Body of pancreas (tissue), 4 donors: ENCODE results near the gene SMR3A. TPM values are rescaled to one million over a fixed set of nuclear protein-coding genes. Genes with fewer than 3 reads are reported as not detected.

ENCODE experiments used
- ATAC-seq: fragments of 150-250 bp; one replicate; pipeline ENCODE4 v1.9.1; 2016
- DNase-seq, 4 donors: peaks; one replicate each; pipeline ENCODE4 v3.0.0-alpha.2; 2019
- H3K27ac ChIP-seq, 4 donors: fragments of 200-600 bp; sonication (generic); 1 replicate in 3 of 4; 2 replicates in 1 of 4; pipeline versions ENCODE4 v1.5.1 to v1.6.1; 2016 to 2019; ENCODE audit warnings: mild to moderate bottlenecking in 1 of 4, mixed read lengths in 1 of 4, moderate library complexity in 1 of 4
- H3K27me3 ChIP-seq, 2 donors: fragments of 200-600 bp; sonication (generic); one replicate each; pipeline ENCODE4 v1.6.0; 2016; ENCODE audit warnings: mild to moderate bottlenecking in 1 of 2
- H3K36me3 ChIP-seq, 2 donors: fragments of 200-600 bp; sonication (generic); replicated peaks in 1 of 2; 2 replicates each; pipeline ENCODE4 v1.5.1; 2016; ENCODE audit warnings: low read depth in 2 of 2; ENCODE audit not compliant: insufficient read depth in 1 of 2
- H3K4me1 ChIP-seq: fragments of 200-600 bp; sonication (generic); one replicate; pipeline ENCODE4 v1.6.0; 2016
- H3K4me3 ChIP-seq, 2 donors: fragments of 200-600 bp; sonication (generic); 1 replicate in 1 of 2; 2 replicates in 1 of 2; pipeline ENCODE4 v1.5.1; 2016 to 2019
- H3K9me3 ChIP-seq, 3 donors: fragments of 200-600 bp; sonication (generic); 1 replicate in 2 of 3; 2 replicates in 1 of 3; pipeline ENCODE4 v1.5.1; 2016
- POLR2A ChIP-seq, 3 donors: fragments of 450-650 bp; IDR thresholded peaks; one replicate each; pipeline ENCODE4 v1.6.1; 2016; ENCODE audit warnings: antibody characterized with exemption in 3 of 3, mild to moderate bottlenecking in 2 of 3
- WGBS, 2 donors: methylation state at CpG; one replicate each; pipeline ENCODE4 v1.1.5; 2017; 5-methylcytosine and 5-hydroxymethylcytosine counted together
- intact Hi-C: fragments of 100-400 bp; cut with DNase I; formaldehyde crosslinking; loops from one replicate; pipeline ENCODE4 v1.15.1; 2023
- total RNA-seq, 2 donors: library from RNA; depleted of rRNA; stranded (reverse); fragments of >200 nt; gene quantifications; one replicate each; pipeline ENCODE4 v1.1.0, GENCODE V29; 2016
- TF ChIP-seq, protein P1 (sequence below), 7 experiments: fragments of 450-650 bp in 4 of 7; fragments of 200-600 bp in 3 of 7; sonication (generic) in 3 of 7; IDR thresholded peaks; one replicate each; pipeline ENCODE4 v1.5.1; 2016 to 2019; ENCODE audit warnings: antibody characterized with exemption in 7 of 7

SMR3A gene
- total RNA-seq, 2 donors from 2014 or later: not detected

DNA sequence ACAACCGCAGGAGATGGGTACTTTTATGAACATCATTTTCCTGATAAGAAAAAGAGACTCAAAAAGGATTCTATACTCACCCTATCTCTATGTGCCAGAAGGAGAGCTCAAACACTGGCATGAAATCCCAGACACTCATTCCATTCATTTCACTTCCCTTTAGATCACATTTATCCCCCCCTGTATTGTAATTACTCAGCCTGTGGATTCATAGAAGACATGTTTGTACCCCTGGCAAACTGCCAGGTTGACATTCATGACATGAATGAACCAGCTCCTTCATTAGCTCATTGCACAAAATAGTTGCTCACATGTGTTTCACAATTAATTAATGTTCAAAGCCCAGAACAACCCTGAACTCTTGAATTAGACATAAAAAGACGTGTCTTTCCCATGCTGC, 4.9 kb downstream of the SMR3A start:
- Histone ChIP-seq H3K36me3 (no peaks in the 10 kb centered on the region), H3K27me3 (no peaks in the 10 kb centered on the region), H3K9me3 (no peaks in the 10 kb centered on the region), H3K4me1 (no peaks in the 10 kb centered on the region), H3K4me3 (no peak overlapping the region), H3K27ac (no peak overlapping the region)
- intact Hi-C loops: no loop called here
- DNase-seq (peak in 2 of 4 donors; percentile 9 to 11), ATAC-seq (no peak)
- TF ChIP-seq POLR2A (IDR thresholded peaks at IDR 0.05): no peak
- TF ChIP-seq, protein P1, sequence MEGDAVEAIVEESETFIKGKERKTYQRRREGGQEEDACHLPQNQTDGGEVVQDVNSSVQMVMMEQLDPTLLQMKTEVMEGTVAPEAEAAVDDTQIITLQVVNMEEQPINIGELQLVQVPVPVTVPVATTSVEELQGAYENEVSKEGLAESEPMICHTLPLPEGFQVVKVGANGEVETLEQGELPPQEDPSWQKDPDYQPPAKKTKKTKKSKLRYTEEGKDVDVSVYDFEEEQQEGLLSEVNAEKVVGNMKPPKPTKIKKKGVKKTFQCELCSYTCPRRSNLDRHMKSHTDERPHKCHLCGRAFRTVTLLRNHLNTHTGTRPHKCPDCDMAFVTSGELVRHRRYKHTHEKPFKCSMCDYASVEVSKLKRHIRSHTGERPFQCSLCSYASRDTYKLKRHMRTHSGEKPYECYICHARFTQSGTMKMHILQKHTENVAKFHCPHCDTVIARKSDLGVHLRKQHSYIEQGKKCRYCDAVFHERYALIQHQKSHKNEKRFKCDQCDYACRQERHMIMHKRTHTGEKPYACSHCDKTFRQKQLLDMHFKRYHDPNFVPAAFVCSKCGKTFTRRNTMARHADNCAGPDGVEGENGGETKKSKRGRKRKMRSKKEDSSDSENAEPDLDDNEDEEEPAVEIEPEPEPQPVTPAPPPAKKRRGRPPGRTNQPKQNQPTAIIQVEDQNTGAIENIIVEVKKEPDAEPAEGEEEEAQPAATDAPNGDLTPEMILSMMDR (IDR thresholded peaks at IDR 0.05): no peak
- WGBS, 2 donors: 14 to 31% methylated on average over 2 of the region's 2 CpGs

DNA sequence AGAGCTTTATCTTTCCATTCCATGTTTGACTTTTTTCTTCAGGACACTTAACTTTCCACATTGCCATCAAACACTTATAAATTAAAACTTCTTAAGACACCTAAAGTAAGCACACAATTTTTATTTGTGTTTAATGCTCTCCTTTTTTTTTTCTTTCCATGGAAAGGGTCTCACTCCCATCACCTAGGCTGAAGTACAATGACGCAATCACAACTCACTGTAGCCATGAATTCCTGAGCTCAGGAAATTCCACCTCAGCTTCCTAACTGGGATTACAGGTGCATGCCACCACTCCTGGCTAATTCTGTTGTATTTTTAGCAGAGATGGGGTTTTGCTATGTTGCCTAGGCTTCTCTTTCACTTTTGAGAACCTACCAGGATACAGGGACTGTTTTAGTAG, 7.3 kb downstream of the SMR3A start:
- no peak for ATAC-seq
- no peaks in the 10 kb centered on the region for H3K27me3 ChIP-seq
- no peak overlapping the region for H3K4me3 ChIP-seq
- TF ChIP-seq POLR2A (IDR thresholded peaks at IDR 0.05): no peak
- TF ChIP-seq, protein P1 (IDR thresholded peaks at IDR 0.05): no peak
- no peak for DNase-seq
- H3K36me3 ChIP-seq: no peaks in the 10 kb centered on the region
- H3K9me3 ChIP-seq: no peaks in the 10 kb centered on the region
- H3K4me1 ChIP-seq: no peaks in the 10 kb centered on the region
- intact Hi-C loops: no loop called here
- H3K27ac ChIP-seq: no peak overlapping the region
- WGBS, 2 donors: 84 to 92% methylated on average over 1 of the region's 1 CpG

DNA sequence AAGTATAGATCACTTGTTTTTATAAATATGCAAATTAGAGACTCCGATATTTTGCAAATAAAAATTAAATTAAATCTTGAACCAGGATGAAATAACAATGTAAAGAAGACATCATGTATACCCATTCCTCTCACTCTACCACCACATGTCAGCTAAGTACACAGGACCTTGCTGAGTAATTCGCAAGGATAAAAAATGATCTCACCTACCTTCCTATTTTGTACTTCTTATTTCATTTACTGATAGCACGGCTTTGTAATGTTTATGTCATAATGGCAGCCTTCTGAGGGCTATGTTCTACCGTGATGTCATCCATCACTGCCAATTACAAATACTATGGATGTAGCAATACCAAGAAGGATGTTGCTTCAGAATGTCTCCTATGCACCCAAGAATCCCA, 11.4 kb downstream of the SMR3A start:
- WGBS, 2 donors: 65 to 77% methylated on average over 4 of the region's 4 CpGs
- Histone ChIP-seq H3K4me3 (no peak overlapping the region), H3K4me1 (no peaks in the 10 kb centered on the region), H3K27me3 (no peaks in the 10 kb centered on the region), H3K36me3 (no peaks in the 10 kb centered on the region), H3K9me3 (no peaks in the 10 kb centered on the region), H3K27ac (no peak overlapping the region)
- no peak for TF ChIP-seq POLR2A (IDR thresholded peaks at IDR 0.05)
- TF ChIP-seq, protein P1 (IDR thresholded peaks at IDR 0.05): no peak
- ATAC-seq: no peak
- no peak for DNase-seq
- intact Hi-C loops: no loop called here

DNA sequence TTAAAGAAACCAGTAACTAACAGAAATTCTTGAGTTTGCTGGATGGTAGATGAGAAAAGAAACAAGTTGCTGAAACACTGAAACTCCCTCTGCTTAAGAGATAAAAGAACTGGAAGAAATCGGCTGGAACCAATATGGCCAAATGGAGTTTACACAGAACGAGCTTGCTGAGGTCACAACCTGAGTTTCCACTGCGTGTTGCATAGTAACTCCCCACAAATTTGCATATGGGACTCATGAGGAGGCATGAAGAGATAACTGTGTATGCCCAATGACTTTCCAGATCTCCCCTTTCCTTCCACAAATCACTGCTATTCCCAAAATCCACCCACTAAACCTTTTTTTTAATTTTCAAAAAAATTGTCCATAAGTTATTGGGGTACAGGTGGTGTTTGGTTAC, 12.2 kb downstream of the SMR3A start:
- no peaks in the 10 kb centered on the region for H3K4me1 ChIP-seq
- H3K27me3 ChIP-seq: no peaks in the 10 kb centered on the region
- H3K36me3 ChIP-seq: no peaks in the 10 kb centered on the region
- 66 to 71% methylated on average over 3 of the region's 3 CpGs for WGBS, 2 donors
- H3K4me3 ChIP-seq: no peak overlapping the region
- intact Hi-C loops: no loop called here
- TF ChIP-seq, protein P1 (IDR thresholded peaks at IDR 0.05): no peak
- TF ChIP-seq POLR2A (IDR thresholded peaks at IDR 0.05): no peak
- DNase-seq: no peak
- H3K9me3 ChIP-seq: no peaks in the 10 kb centered on the region
- no peak for ATAC-seq
- H3K27ac ChIP-seq: no peak overlapping the region

DNA sequence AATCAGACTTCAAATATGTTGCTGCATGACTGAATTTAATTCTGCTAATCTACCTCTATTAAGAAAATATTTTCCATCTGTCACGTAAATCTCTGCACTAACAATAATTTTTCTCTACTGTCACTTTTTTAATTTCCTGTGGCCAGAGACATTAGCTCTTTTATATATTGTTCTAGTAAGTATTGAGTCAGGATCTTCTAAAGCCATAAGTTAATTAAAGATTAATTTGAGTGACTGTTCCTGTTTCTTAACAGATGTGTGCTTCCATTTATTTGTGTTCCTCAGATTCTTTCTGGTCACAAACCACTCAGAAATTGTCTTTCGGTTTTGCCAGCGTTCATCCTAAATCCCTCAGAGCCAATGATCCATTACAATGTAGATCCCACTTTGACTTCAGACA, 20.0 kb downstream of the SMR3A start:
- ATAC-seq: no peak
- WGBS, 2 donors: 63 to 72% methylated on average over 3 of the region's 3 CpGs
- H3K27me3 ChIP-seq: no peaks in the 10 kb centered on the region
- H3K4me3 ChIP-seq: no peak overlapping the region
- no peak for TF ChIP-seq POLR2A (IDR thresholded peaks at IDR 0.05)
- TF ChIP-seq, protein P1 (IDR thresholded peaks at IDR 0.05): no peak
- no peak for DNase-seq
- H3K36me3 ChIP-seq: no peaks in the 10 kb centered on the region
- no peak overlapping the region for H3K27ac ChIP-seq
- intact Hi-C loops: no loop called here
- H3K9me3 ChIP-seq: no peaks in the 10 kb centered on the region
- no peaks in the 10 kb centered on the region for H3K4me1 ChIP-seq
